ENCODE data around the gene EIF2B1.

GRCh38 chr12:123571343-123571813 lies 62.1 kb downstream of the EIF2B1 start:
- TF ChIP-seq CTCF (IDR thresholded peaks at IDR 0.05) (no peak), ELF1 (IDR thresholded peaks at IDR 0.05) (no peak), EZH2phosphoT487 (IDR thresholded peaks at IDR 0.05; ENCODE audit: borderline replicate concordance, low read depth) (no peak), TEAD4 (IDR thresholded peaks at IDR 0.05; ENCODE audit: borderline replicate concordance, insufficient read depth) (no peak), JUND (IDR thresholded peaks at IDR 0.05) (no peak), SMC3 (IDR thresholded peaks at IDR 0.05; ENCODE audit: low read depth, low read length) (no peak), EP300 (IDR thresholded peaks at IDR 0.05; ENCODE audit: borderline replicate concordance in 1 of 2, low read depth in 1 of 2, low read length in 1 of 2) (no peak), POLR2AphosphoS5 (IDR thresholded peaks at IDR 0.05; ENCODE audit: low read depth, low read length) (no peak), USF1 (IDR thresholded peaks at IDR 0.05; ENCODE audit: borderline replicate concordance, low read depth) (peak; percentile 92), RAD21 (IDR thresholded peaks at IDR 0.05; ENCODE audit: low read length) (no peak), USF2 (IDR thresholded peaks at IDR 0.05; ENCODE audit: borderline replicate concordance, low read depth, low read length) (no peak), SIN3A (IDR thresholded peaks at IDR 0.05; ENCODE audit: borderline replicate concordance, low read depth, low read length) (no peak), REST (IDR thresholded peaks at IDR 0.05; ENCODE audit: low read depth, low read length) (no peak)
